ENCODE data around the gene TARP.
"Not testable (repeated sequence)": the region's sequence is repeated elsewhere in the genome, so short reads cannot be mapped to it uniquely, and the experiment has no call there.

Gene TARP

GRCh38 chr7:38242814-38243213 is 30.6 kb downstream of the TARP start:
- no peaks in the 10 kb centered on the region for H3K36me3 ChIP-seq (replicated peaks in 1 of 2)
- no peak for DNase-seq
- H3K9me3 ChIP-seq (replicated peaks in 1 of 3), result no peaks in the 10 kb centered on the region
- intact Hi-C loops (cut with DNase I), result no loop called here
- H3K4me1 ChIP-seq (replicated peaks in 1 of 2), result no peaks in the 10 kb centered on the region
- no peak overlapping the region for H3K4me3 ChIP-seq
- no peak for TF ChIP-seq POLR2A (IDR thresholded peaks at IDR 0.05)
- H3K27me3 ChIP-seq, result no peaks in the 10 kb centered on the region
- H3K27ac ChIP-seq, result no peak overlapping the region
- WGBS, 4 donors, result 76 to 86% (median 84%) methylated on average over 6 of the region's 6 CpGs

GRCh38 chr7:38241071-38241470 is 32.4 kb downstream of the TARP start:
- no peak for TF ChIP-seq CTCF (IDR thresholded peaks at IDR 0.05)
- intact Hi-C loops (cut with DNase I), result no loop called here
- Histone ChIP-seq H3K27ac (no peak overlapping the region), H3K36me3 (replicated peaks in 1 of 2) (no peaks in the 10 kb centered on the region), H3K4me3 (no peak overlapping the region), H3K27me3 (no peaks in the 10 kb centered on the region), H3K4me1 (replicated peaks in 1 of 2) (no peaks in the 10 kb centered on the region), H3K9me3 (replicated peaks in 1 of 3) (no peaks in the 10 kb centered on the region)
- WGBS, 4 donors, result 69 to 80% (median 71%) methylated on average over 3 of the region's 3 CpGs
- DNase-seq, result no peak

- H3K27me3 ChIP-seq; DNase-seq; H3K4me3 ChIP-seq; intact Hi-C loops (cut with DNase I); H3K9me3 ChIP-seq (replicated peaks in 1 of 3); H3K4me1 ChIP-seq (replicated peaks in 1 of 2); H3K27ac ChIP-seq; H3K36me3 ChIP-seq (replicated peaks in 1 of 2): not testable (repeated sequence)
- WGBS, 4 donors, result 81 to 88% (median 84%) methylated on average over 2 to 10 of the region's 10 CpGs
Measured at GRCh38 chr7:38239129-38239528, 34.3 kb downstream of the TARP start.

GRCh38 chr7:38235606-38236005 is 37.8 kb downstream of the TARP start:
- DNase-seq, result no peak

GRCh38 chr7:38234759-38235158 is 38.7 kb downstream of the TARP start:
- H3K27me3 ChIP-seq; H3K9me3 ChIP-seq (replicated peaks in 1 of 3); H3K27ac ChIP-seq; H3K4me3 ChIP-seq; H3K4me1 ChIP-seq (replicated peaks in 1 of 2); intact Hi-C loops (cut with DNase I); DNase-seq; H3K36me3 ChIP-seq (replicated peaks in 1 of 2): not testable (repeated sequence)
- WGBS, 4 donors, result 87 to 94% (median 91%) methylated on average over 11 of the region's 11 CpGs

More at GRCh38 chr7:38235606-38236005, 37.8 kb downstream of the TARP start:
- H3K27ac ChIP-seq, result no peak overlapping the region
- no peaks in the 10 kb centered on the region for H3K4me1 ChIP-seq (replicated peaks in 1 of 2)
- intact Hi-C loops (cut with DNase I), result no loop called here
- no peaks in the 10 kb centered on the region for H3K36me3 ChIP-seq (replicated peaks in 1 of 2)
- TF ChIP-seq CTCF (IDR thresholded peaks at IDR 0.05), result no peak
- TF ChIP-seq POLR2A (IDR thresholded peaks at IDR 0.05), result no peak
- no peaks in the 10 kb centered on the region for H3K27me3 ChIP-seq
- no peak overlapping the region for H3K4me3 ChIP-seq
- no peaks in the 10 kb centered on the region for H3K9me3 ChIP-seq (replicated peaks in 1 of 3)
- WGBS, 4 donors, result 58 to 65% (median 62%) methylated on average over 4 of the region's 4 CpGs

- DNase-seq, result peak in 1 of 7 donors; percentile 7
- no peak overlapping the region for H3K4me3 ChIP-seq
- intact Hi-C loops (cut with DNase I), result no loop called here
- no peaks in the 10 kb centered on the region for H3K9me3 ChIP-seq (replicated peaks in 1 of 3)
- no peaks in the 10 kb centered on the region for H3K4me1 ChIP-seq (replicated peaks in 1 of 2)
- TF ChIP-seq CTCF (IDR thresholded peaks at IDR 0.05), result no peak
- no peak for TF ChIP-seq POLR2A (IDR thresholded peaks at IDR 0.05)
- no peaks in the 10 kb centered on the region for H3K27me3 ChIP-seq
- 73 to 76% (median 74%) methylated on average over 11 of the region's 11 CpGs for WGBS, 4 donors
- no peak overlapping the region for H3K27ac ChIP-seq
- peaks cover 0 to 16% of the 10 kb centered on the region in 2 donors for H3K36me3 ChIP-seq (replicated peaks in 1 of 2)
Measured at GRCh38 chr7:38232502-38233366, 40.7 kb downstream of the TARP start.
